Suppressor macrophage (primary cell): Measurements from ENCODE around the gene VOPP1.
A peak's percentile ranks its signal among the peaks of the same experiment; 100 is the strongest.
"Not testable (repeated sequence)": the region's sequence is repeated elsewhere in the genome, so short reads cannot be mapped to it uniquely, and the experiment has no call there.

Experiments used
- DNase-seq, 4 experiments: peaks; one replicate each; pipeline ENCODE4 v3.0.0-alpha.2; 2020 to 2022
- total RNA-seq, 17 experiments: gene quantifications; one replicate each; lab custom pipeline; 2026; ENCODE audit warnings: mixed read lengths in 6 of 17, inconsistent platforms in 3 of 17; lab: John Stamatoyannopoulos, UW

The VOPP1 gene
- total RNA-seq, result 43.1 to 99.0 (median 73.4) reads per million in 17 experiments

DNA sequence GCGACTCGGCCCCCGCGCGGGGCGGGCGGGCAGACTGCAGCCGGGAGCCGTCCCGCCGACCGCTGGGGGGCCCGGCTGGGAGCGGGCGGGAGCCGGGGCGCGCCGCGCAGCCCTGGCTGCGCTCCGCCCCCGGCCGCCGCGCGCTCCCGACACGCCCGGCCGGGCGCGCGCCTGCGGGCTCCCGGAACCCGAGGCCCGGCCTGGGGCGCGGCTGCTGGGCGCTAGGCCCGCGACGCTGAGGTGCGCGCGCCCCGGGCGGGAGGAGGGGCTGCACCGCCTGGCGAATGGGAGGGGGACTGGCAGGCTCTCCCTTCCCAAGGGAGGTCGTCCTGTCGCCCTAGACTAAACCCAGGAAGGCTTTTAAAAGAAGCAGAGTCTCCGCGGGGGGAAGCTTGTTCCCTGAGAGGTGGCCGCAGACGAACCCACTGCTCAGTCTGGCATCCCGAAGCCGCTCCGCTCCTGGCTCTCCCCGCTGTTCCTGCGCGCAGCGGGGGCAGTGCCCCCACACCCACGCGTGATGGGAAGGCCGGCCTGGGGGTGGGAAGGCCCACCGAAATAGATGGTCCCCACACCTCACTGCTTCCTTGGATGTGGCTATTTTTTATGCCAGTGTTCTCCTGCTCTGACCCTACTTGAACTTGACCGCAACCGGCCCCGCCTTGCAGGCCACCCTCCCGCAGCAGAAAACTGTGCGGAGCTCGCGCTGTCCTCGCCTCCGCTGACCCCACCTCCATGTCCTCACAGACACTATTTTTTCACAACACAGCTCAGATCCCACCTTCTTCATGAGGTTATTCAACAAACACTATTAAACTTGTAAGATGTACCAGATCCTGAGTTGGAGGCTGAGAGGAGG is at the start of gene VOPP1:
Gene VOPP1, minus strand, starts transcription at position 125 of the 856 bp plus-strand sequence. CDS start 178 bp downstream, outside the sequence.
- DNase-seq, result peak; percentile 78 to 95 (median 88)

DNA sequence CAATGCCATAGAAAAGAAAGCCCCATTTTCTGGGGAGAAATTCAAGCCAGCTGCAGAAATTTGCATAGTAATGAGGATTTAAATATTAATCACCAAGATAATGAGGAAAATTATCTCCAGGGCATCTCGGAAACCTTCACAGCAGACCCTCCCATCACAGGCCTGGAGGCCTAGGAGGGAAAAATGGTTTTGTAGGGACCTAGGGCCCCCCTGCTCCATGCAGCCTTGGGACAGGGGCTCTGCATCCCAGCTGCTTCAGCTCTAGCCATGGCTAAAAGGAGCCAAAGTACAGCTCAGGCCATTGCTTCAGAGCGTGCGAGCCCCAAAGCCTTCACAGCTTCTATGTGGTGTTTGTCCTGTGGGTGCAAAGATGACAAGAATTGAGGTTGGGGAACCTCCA is 46.6 kb upstream of the VOPP1 start:
- DNase-seq, result no peak

GRCh38 chr7:55614365-55615064 is 42.2 kb upstream of the VOPP1 start:
- not testable (repeated sequence) for DNase-seq

DNA sequence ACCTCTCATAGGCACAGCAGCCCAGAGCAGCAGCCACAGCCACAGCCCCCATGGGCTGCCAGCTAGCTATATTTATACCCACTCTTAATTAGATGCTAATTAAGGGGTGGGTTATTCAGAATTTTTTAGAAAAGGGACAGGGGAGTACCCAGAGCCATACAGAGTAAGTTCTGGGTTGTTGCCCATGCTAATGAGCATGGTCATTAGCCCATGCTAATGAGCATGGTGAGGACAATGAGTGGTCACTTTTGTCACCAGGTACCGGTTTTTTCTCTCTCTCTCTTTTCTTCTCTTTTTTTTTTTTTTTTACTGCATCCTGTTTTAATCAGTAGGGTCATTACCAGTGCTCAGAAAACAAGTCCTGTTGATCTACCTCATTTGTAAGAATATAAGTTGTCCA is 37.4 kb upstream of the VOPP1 start:
- DNase-seq, result not testable (repeated sequence)

DNA sequence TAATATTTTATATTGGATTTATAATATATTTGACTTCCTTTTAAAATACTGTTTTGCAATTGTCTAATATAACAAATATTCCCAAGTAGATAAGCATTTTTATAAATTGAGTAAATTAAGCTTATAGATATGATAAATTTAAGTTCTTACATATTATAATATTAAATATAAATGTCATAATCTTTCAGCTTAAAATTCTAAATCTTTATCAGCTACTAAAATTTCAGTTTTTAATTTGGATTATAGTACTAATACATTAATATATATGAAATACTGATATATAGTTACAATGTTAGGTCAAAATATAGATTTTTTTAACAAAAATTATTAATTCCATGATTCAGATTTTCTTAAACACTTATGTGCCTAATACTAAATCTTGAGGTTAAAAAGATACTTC is 33.4 kb upstream of the VOPP1 start:
- not testable (repeated sequence) for DNase-seq

DNA sequence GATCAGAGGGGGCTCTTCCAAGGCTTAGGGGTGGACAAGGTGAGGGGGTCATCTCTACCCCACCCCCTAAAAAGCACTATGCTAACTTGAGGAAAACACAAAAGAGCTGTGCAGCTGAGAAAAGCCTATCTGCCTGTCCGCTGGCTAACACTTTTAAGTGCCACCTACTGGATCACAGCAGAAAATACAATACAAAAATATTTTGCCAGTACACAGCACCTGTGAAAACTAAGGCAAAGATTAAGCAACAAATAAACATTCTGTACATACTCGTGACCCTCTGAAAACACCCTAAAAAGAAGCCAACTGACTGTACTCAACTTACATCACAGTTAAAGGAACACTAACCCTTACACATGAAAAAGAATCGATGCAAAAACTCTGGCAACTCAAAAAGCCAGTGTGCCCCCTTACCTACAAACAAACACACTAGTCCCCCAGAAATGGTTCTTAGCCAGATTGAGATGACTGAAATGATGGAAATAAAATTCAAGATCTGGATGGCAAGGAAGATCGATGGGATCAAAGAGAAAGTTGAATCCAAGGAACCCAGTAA is 25.7 kb upstream of the VOPP1 start:
- peak in 3 of 4 experiments; percentile 36 to 54 (median 40) for DNase-seq

- not testable (repeated sequence) for DNase-seq
These were observed 25.0 kb upstream of the VOPP1 start for GRCh38 chr7:55597214-55597739.

DNA sequence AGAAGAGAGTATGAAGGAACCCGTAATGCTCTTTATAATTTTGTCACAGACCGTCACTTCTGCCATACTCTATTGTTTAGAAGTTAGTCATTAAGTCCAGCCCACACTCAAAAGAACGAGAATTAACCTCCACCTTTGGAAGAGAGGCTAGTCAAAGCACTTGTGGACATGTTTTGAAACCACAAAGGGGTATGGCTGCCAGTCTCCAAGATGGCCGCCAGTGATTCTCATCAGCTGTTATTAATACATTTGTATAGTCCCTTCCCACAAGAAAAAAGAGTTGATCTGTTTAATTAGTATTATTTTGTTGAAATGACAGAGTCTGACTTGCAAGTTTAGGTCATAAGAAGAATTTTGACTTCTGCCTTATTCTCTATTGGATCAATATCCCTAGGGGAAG is 23.2 kb upstream of the VOPP1 start:
- DNase-seq, result no peak

GRCh38 chr7:55594870-55595269 is 22.6 kb upstream of the VOPP1 start:
- DNase-seq, result no peak

DNA sequence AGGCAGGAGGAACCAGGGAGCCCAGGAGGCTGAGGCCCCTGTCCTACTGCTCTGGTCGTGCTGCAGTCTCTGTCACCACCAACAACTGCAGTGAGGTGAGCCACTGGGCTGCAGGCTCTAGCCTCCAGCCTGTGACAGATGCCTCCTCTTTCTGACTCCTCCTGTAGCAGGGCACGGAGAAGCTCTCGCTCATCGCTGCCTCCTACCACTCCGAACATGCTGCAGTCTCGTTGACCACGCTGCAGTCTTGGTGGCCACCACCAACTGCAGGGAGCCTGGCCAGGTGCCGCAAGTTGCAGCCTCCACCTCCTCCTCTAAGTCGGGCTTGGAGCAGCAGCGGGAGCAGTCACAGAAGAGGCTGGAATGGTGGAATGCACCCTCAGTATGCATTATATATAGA is 22.1 kb upstream of the VOPP1 start:
- no peak for DNase-seq

- peak; percentile 79 to 87 (median 83) for DNase-seq
These were observed 21.4 kb upstream of the VOPP1 start for GRCh38 chr7:55593515-55594318.

- DNase-seq, result no peak
These were observed 20.8 kb upstream of the VOPP1 start for GRCh38 chr7:55593172-55593514.

- DNase-seq, result no peak
These were observed 20.2 kb upstream of the VOPP1 start for GRCh38 chr7:55592492-55592891.

GRCh38 chr7:55591282-55591931 is 19.1 kb upstream of the VOPP1 start:
- DNase-seq, result no peak

- no peak for DNase-seq
These were observed 18.4 kb upstream of the VOPP1 start for GRCh38 chr7:55590517-55591281.

DNA sequence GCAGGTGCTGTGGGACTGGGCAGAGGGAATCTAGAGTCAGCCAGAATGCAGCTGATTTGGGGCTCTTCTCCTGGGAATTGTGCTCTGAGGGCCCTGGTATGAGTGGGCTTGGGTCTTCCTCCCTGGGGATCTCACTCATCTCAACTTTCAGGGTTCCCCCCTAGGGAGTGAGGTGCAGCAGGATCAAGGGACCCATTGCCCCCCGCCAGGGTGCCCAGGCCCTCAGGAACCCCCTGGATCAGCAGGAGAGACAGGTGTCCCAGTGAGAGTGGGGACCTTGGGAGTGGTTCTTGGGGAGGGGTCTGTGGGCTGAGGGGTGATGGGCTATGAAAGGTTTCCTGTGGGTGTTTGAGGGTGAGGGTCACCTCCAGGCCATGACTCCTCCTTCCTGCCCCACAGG is 17.6 kb upstream of the VOPP1 start:
- DNase-seq, result no peak

- DNase-seq, result peak in 2 of 4 experiments; percentile 72 to 79
These were observed 16.8 kb upstream of the VOPP1 start for GRCh38 chr7:55588976-55589604.

- DNase-seq, result no peak
These were observed 16.0 kb upstream of the VOPP1 start for GRCh38 chr7:55588379-55588699.

DNA sequence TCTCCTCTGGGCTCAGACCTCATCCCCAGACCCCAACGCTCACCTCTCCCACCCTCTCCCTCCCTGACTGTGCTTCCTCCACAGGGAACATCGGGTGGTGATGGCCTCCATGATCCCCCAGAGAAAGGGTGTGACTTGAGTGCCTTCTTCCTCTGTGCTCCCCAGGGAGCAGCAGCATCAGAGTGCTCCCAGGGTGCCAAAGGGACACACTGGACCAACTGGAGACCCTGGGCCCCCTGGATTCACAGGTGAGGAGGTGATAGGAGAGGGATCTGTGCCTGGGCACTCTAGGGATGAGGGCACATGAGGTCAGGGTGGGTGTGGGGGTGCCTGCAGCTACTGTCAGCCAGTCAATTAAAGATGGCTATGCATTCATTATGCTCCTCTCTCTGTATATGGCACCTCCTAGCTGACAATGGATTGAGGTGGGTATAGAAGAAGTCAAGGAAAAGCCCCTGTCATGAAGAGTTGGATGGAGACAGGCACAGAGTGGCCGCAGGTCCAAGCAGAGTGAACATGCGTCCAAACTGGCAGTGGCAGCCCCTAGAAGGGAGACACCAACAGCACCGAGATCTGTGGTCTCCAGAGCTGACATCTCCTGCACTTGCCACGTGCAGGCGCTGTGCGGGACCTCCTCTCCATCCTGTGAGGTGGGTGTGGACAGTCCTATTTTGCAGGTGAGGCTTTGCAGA is 15.5 kb upstream of the VOPP1 start:
- no peak for DNase-seq

DNA sequence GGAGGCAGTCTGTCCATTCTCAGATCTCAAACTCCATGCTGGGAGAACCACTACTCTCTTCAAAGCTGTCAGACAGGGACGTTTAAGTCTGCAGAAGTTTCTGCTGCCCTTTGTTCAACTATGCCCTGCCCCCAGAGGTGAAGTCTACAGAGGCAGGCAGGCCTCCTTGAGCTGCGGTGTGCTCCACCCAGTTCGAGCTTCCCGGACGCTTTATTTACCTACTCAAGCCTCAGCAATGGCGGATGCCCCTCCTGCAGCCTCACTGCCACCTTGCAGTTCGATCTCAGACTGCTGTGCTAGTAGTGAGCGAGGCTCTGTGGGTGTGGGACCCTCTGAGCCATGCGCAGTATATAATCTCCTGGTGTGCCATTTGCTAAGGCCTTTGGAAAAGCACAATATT is 10.4 kb upstream of the VOPP1 start:
- DNase-seq, result not testable (repeated sequence)
